Measurements from ENCODE around the gene EFCAB8. TPM values are rescaled to one million over a fixed set of nuclear protein-coding genes. Genes with fewer than 3 reads are reported as not detected.

EFCAB8 gene
- total RNA-seq, 1 donor from 2014 or later: not detected

DNA sequence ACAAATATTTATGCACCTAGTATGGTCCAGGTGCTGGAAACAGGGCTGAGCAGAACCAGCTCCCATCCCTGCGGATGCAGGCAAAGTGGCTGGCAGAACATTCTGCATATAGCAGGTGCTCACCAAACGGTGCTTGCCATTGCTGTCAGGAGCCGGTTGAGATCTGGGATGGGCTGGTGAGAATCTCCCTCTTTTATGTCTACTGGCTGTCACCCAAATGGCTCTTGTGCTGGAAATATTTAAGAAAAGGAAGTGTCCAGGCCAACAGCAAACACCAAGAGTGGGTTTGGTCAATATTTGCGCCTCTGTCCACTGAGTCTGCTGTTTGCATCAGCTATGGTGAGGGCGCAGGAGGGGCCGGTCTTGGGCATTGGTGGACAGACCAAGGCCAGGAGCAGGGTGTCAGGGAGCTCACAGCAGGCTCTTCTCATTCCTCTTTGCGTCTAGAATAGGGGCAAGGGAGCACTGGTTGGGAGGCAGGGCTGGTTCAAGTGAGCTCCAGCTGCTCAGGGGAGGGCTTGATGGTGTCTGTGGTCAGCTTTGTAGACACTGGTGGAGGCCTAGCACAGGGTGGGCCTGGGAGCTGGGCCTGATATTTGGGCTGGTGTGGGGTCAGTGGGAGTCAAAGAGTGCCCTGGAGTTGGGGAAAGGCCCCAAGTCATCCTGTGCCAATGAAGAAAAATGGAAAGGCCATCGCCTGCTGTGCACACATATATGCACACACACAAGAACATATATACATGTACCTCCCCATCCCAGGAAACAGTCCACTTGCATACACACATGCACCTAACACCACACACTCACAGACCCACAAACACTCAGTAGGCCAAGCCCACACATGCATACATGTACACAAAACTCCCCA lies 147.4 kb downstream of the EFCAB8 start:
- no peak for DNase-seq (ENCODE audit: low read depth)

DNA sequence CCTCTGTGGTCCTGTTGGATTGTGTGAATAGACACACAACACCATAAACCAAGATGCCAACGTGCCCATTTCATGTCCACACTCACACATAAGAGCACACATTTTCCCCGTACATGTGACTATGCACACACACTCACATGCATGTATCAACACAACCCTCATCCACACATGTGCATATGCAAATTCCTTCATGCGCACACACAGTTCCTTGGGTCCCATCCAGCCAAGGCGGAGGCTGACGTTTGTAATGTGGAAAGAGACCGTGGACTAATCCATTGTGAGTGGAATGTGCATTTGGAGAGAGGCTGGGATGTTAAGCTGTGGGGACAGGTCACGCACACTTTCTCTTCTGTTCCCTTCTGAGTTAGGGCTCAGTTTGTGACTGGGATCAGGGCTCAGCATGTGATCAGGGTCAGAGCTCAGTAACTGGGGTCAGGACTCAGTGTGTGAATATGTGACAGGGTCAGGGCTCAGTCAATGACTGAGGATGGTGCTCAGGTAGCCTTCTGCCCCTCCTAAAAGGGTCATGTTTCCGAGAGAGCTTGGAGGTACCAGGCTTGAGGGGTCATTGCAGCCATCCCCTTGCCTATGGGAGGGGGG lies 148.2 kb downstream of the EFCAB8 start:
- no peak for DNase-seq (ENCODE audit: low read depth)

DNA sequence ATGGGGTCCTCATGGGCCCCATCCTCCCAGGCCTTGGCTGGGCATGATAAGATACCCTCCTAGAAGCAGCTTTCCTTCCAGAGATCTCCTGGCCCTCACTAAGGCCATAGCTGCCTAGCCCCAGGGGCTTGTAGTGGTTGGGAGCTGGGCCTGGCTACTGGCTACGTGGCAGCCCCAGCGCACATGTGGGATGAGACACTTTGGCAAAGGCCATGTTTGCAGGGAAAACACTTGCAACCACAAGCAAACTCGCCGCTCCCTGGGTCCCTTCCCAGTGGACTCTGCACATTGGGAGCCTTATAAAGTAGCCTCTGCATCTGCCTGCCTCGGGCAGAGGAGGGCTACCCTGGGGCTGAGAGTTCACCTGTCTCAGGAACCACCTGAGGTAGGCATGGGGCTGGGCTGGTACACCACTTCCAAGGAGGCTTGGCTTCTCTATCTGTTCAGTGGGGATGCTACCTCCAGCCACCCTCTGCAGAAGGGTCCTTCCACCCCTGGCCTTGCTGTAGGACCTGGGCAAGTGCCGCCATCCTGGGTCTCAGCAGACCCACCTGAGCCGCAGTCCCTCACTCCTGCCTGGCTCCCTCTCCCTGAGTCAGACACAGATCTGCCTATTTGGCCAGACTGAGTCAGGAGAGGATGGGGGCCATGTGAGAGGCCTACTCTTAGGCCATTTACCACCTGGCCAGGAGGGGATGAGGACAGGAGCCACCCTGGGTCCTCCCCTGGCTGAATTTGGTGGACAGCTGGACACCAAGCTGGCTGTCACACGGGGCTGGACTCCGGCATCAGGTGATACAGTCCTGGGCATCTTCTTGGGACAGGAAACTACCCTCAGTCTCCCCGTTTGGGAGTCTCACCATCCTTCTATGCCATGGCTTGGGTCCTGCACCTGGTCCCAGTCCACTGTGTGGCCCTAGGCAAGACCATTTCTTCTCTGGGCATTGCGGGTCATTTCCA lies 148.9 kb downstream of the EFCAB8 start, which contains the start of gene BPIFB2:
Gene BPIFB2, plus strand, starts transcription at position 329 of the 960 bp plus-strand sequence. CDS start 871 bp downstream, outside the sequence.
- no peak for DNase-seq (ENCODE audit: low read depth)

DNA sequence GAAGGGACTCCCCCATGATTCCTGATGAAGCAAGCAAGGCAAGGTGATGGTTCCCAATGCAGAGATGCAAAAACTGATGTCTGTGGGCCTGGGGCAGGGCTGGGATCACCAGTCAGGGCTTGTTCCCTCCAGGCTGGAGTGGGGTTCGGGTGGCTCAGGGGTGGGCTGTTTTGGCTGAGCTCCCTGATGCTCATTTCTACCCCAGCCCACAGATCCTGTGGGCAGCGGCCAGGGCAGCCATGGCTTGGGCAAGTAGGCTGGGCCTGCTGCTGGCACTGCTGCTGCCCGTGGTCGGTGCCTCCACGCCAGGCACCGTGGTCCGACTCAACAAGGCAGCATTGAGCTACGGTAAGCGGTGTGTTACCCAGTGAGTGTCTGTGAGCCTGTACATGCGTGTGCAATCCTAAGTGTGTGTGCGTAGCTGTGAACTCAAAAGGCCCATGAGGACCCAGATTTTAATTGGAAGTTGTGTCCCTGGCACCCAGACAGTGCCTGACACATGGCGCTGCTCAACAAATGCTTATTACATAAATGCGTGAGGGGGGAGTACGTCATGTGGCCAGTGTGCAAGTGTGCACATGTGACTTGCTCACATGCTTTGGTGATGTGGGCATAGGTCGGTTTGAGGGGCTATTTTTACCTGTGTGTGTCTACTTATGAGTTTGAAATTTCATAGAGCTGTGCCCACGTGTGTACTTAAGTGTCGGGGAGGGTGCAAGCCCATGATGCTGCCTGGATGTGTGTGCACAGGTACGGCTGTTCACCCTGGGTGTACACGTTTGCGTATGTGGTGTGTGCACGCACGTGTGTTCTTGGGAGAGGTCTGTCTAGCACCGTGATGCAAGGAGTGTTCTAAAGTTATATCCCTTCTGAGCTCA lies 149.9 kb downstream of the EFCAB8 start:
- DNase-seq (ENCODE audit: low read depth): no peak

DNA sequence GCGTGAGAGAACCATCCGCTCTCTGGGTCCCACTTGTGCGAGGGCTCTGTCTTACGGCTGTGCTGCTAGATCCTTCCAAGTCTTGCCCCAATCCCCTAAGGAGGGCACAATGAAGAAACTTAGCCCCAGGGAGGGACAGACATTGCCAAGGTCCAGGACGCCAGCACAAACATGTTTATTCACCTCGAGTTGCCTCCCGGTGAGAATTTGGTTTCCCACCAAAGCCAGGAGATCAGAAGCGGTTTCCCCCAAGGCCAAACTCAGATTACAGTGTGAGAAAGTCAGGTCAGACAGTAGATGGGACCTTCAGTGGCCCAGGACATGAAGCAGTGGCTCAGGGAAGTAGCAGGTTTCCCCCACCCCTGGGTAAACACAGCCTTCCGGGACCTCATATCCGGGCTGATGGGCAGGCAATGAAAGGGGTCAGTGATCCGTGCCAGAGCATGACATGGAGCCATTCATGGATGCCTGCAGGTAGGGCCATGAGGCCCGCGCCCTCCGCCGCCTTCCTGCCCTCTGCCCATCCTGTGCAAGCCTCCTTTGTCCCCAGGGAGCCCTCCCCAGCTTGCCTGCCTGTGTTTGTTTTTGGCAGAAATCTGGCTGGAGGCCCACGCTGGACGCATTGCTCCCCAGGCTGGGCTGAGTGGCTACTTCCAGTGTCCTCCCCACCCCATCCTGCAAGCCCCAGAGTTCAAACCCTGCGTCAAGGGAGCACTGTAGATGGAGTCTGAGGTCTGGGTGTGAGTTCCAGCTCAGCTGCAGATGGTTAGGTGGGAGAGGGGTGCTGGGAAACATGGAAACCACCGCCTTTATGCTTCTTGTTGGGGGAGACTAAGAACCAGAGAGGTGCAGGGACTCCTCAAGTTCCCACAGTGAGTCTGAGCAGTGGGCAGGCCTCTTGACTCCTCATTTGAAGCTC lies 150.8 kb downstream of the EFCAB8 start:
- DNase-seq (ENCODE audit: low read depth): no peak

DNA sequence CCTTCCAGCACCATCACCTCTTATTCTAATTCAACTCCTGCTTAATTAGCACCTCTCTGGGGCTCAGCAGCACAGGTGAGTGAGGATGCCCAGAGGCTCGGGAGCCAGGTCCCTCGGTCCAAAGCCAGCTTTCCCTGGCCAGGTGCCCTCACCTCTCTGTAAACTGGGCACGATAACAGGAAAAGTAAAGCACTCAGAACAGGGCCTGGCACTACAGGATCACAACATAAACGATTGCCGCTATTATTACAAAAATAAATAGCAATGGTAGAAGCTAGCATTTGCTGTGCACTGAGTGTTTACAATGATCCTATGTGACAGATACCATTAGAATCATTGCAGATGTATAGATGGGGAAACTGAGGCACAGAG lies 151.4 kb downstream of the EFCAB8 start:
- DNase-seq (ENCODE audit: low read depth): no peak

DNA sequence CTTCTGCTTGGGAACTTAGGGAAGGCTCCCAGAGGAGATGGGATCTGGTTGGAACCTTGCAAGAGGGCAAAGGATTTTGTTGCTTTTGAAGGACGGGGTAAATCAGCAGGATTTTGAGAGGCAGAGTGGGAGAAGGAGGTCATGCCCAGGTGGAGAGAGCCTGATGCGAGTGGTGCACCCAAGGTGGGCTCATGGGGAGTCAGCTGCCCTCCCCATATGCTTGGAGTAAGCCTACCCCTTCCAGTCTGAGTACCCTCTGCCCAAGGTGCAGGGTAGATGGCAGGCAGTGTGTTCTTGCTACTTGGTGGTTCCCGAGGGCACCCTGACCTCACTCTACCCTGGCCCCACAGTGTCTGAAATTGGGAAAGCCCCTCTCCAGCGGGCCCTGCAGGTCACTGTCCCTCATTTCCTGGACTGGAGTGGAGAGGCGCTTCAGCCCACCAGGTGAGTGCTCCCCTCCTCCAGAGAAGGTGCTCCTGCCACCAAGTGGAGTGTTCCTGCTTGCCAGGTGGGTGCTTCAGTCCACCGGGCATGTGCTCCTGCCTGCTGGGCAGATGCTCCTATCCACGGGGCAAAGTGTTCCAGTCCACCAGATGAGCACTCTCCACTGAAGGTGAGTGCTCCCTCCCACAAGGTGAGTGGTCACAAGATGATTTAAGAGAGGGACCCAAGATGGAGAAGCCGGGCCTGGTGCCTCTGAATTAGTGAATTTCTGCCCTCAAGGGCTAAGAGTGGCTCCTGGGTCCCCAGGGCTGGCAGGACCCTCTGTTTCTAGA lies 152.1 kb downstream of the EFCAB8 start:
- no peak for DNase-seq (ENCODE audit: low read depth)

Other genes with a start within 250 kb of the EFCAB8 start
- gene C20orf203, start 185.0 kb upstream of the EFCAB8 start, total RNA-seq: 0.05 TPM in 1 of 2 replicates, not detected in the other
- gene COMMD7, start 115.5 kb upstream of the EFCAB8 start, total RNA-seq: 28.1 and 32.5 TPM in 2 replicates
- 0.59 and 1.5 TPM in 2 replicates for gene DNMT3B, start 96.5 kb upstream of the EFCAB8 start, total RNA-seq
- gene MAPRE1, start 39.0 kb upstream of the EFCAB8 start, total RNA-seq: 110 and 140 TPM in 2 replicates
- not detected in 2 replicates for gene SUN5, start 145.5 kb downstream of the EFCAB8 start, total RNA-seq
- gene BPIFB2, start 148.8 kb downstream of the EFCAB8 start, total RNA-seq: not detected in 2 replicates
- not detected in 2 replicates for gene BPIFB6, start 172.7 kb downstream of the EFCAB8 start, total RNA-seq
- not detected in 2 replicates for gene BPIFB3, start 195.0 kb downstream of the EFCAB8 start, total RNA-seq
- not detected in 2 replicates for gene BPIFB4, start 220.7 kb downstream of the EFCAB8 start, total RNA-seq

Measured in myocyte (in vitro differentiated cells).